Cardiac muscle cell (in vitro differentiated cells and primary cell): ENCODE data around the gene COX14. TPM values are rescaled to one million over a fixed set of nuclear protein-coding genes. Genes with fewer than 3 reads are reported as not detected.

Experiments used
- DNase-seq, 2 donors: peaks; one replicate each; pipeline versions ENCODE4 v3.0.0 to v3.0.0-alpha.2; 2010 to 2017; ENCODE audit warnings: low read depth in 1 of 2, low spot score in 1 of 2
- H3K27ac ChIP-seq: fragments of 200-600 bp; sonication (generic); 2 replicates; pipeline ENCODE4 v1.5.1; 2016
- H3K27me3 ChIP-seq: fragments of 200-600 bp; sonication (generic); 2 replicates; pipeline ENCODE4 v1.6.0; 2016; ENCODE audit warnings: control low read depth
- H3K36me3 ChIP-seq: fragments of 200-600 bp; sonication (generic); 2 replicates; pipeline ENCODE4 v1.5.1; 2016; ENCODE audit warnings: control low read depth
- H3K4me1 ChIP-seq: fragments of 200-600 bp; sonication (generic); 2 replicates; pipeline ENCODE4 v1.8.1; 2017; ENCODE audit warnings: low read depth, mild to moderate bottlenecking, mixed run types
- H3K4me3 ChIP-seq: fragments of 200-600 bp; sonication (generic); 2 replicates; pipeline ENCODE4 v1.5.1; 2016; ENCODE audit warnings: mild to moderate bottlenecking
- H3K9me3 ChIP-seq: fragments of 200-600 bp; sonication (generic); 2 replicates; pipeline ENCODE4 v1.5.1; 2017; ENCODE audit warnings: low read depth, mild to moderate bottlenecking, control low read depth
- CTCF ChIP-seq: IDR thresholded peaks from 2 replicates; pipeline ENCODE4 v1.5.1; 2012; ENCODE audit warnings: low read depth, mild to moderate bottlenecking, low read length
- polyA plus RNA-seq: library from polyadenylated mRNA; unstranded; fragments of >200 nt; fragmentation: Nextera tagmentation; extraction: Ambion mirVana; gene quantifications from 2 replicates; pipeline ENCODE4 v1.2.1, GENCODE V29; 2016
- total RNA-seq: library from RNA; depleted of rRNA; stranded (reverse); fragments of >200 nt; gene quantifications from 2 replicates; pipeline ENCODE4 v1.2.3, GENCODE V29; 2016

Gene COX14
- total and polyA plus RNA-seq, 2 experiments from 2014 or later: 43.9 to 265 TPM

GRCh38 chr12:50089730-50090129, 22.3 kb upstream of the COX14 start:
- no peak for DNase-seq
- Histone ChIP-seq H3K9me3 (no peaks in the 10 kb centered on the region), H3K4me1 (no peaks in the 10 kb centered on the region), H3K27ac (no peak overlapping the region), H3K27me3 (no peaks in the 10 kb centered on the region), H3K4me3 (no peak overlapping the region), H3K36me3 (peaks cover 55% of the 10 kb centered on the region)
- no peak for TF ChIP-seq CTCF

DNA sequence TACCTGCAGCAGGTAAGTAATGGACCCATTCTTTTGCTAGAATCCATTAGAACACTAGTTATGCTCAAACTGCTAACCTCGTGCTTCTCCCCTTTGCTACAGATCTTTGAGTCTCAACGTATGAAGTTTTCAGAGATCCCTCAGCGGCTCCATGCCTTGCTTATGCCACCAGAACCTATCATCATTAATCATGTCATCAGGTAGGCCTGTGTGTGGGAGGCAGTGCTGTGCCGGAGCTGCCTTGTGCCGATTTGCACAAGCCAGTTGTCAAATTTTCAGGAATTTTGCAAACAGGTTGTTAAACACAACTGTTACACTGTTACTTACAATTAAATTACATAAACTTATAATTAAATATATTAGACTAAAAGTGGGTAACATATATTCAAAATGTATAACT, 21.6 kb upstream of the COX14 start:
- Histone ChIP-seq H3K36me3 (peaks cover 61% of the 10 kb centered on the region), H3K4me3 (no peak overlapping the region), H3K27ac (no peak overlapping the region), H3K4me1 (no peaks in the 10 kb centered on the region), H3K27me3 (no peaks in the 10 kb centered on the region), H3K9me3 (no peaks in the 10 kb centered on the region)
- DNase-seq: no peak
- no peak for TF ChIP-seq CTCF

- Histone ChIP-seq H3K9me3 (no peaks in the 10 kb centered on the region), H3K4me3 (no peak overlapping the region), H3K27me3 (no peaks in the 10 kb centered on the region), H3K27ac (no peak overlapping the region), H3K36me3 (peaks cover 70% of the 10 kb centered on the region), H3K4me1 (peaks cover 2% of the 10 kb centered on the region)
- no peak for DNase-seq
- no peak for TF ChIP-seq CTCF
Observed at GRCh38 chr12:50097952-50098351, 14.1 kb upstream of the COX14 start.

- H3K27ac ChIP-seq: peak overlapping the region; percentile 59
- H3K27me3 ChIP-seq: no peaks in the 10 kb centered on the region
- no peaks in the 10 kb centered on the region for H3K9me3 ChIP-seq
- peaks cover 15% of the 10 kb centered on the region for H3K4me1 ChIP-seq
- DNase-seq: no peak
- H3K36me3 ChIP-seq: peaks cover 56% of the 10 kb centered on the region
- H3K4me3 ChIP-seq: no peak overlapping the region
- no peak for TF ChIP-seq CTCF
Observed at GRCh38 chr12:50099302-50100008, 12.6 kb upstream of the COX14 start.

- no peak for TF ChIP-seq CTCF
- H3K4me3 ChIP-seq: no peak overlapping the region
- H3K4me1 ChIP-seq: peaks cover 15% of the 10 kb centered on the region
- no peak for DNase-seq
- peaks cover 45% of the 10 kb centered on the region for H3K36me3 ChIP-seq
- H3K27ac ChIP-seq: peak overlapping the region; percentile 16
- H3K9me3 ChIP-seq: no peaks in the 10 kb centered on the region
- no peaks in the 10 kb centered on the region for H3K27me3 ChIP-seq
Observed at GRCh38 chr12:50100561-50100960, 11.5 kb upstream of the COX14 start.
